Measurements from ENCODE around the gene KLK14. TPM values are rescaled to one million over a fixed set of nuclear protein-coding genes. Genes with fewer than 3 reads are reported as not detected.
A peak's percentile ranks its signal among the peaks of the same experiment; 100 is the strongest.

KLK14 gene
- total RNA-seq, 2 donors from 2014 or later = not detected

DNA sequence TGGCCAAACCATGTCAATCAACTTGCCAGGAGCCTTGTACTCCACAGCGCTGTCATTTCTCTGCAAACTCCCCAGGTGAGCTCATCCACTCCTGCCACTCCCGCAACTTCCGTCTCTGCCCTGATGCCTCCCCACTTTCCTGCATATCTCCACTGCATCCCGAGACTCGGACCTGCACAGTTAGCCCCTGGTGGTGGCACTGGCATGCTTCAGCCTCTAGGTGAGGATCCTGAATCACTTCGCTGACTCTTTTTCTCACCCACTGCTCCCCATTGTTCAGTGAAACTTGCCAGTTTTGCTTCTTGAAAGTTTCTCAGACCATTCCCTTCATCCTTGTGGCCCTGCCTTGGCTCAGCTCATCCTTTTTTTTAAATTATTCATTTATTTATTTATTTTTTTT is 28.9 kb upstream of the KLK14 start:
- DNase-seq (ENCODE audit: low spot score) = peak; percentile 43
- intact Hi-C loops (cut with DNase I) = no loop called here

DNA sequence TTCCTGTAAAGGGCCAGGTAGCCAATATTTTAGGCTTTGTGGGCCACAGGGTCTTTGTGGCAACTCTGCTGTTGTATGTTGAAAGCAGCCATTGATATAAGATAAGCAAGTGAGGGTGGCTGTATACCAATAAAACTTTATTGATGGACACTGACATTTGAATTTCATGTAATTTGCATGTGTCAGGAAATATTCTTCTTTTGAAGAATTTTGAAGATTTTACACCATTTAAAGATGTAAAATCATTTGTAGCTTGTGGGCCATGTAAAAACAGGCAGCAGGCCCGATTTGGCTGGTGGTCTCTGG is 27.9 kb upstream of the KLK14 start:
- intact Hi-C loops (cut with DNase I) = no loop called here
- DNase-seq (ENCODE audit: low spot score) = peak; percentile 36

DNA sequence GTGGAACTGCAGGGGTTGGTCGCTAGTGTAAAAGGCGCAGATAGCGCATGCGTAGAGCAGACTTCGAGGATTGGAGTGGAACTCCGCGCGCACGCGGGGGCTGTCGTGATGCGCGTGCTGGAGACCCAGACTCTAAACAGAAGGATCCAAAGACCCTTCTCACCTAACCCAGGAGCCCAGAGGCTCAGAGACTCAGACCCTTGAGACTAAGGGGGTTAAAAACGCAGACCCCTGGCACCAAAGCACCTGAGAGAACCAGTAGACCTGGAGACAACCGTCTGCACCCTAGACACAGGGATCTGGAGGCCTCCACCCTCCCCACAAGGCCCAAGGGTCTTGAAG is 26.1 kb upstream of the KLK14 start:
- no peak for DNase-seq (ENCODE audit: low spot score)
- intact Hi-C loops (cut with DNase I) = no loop called here

DNA sequence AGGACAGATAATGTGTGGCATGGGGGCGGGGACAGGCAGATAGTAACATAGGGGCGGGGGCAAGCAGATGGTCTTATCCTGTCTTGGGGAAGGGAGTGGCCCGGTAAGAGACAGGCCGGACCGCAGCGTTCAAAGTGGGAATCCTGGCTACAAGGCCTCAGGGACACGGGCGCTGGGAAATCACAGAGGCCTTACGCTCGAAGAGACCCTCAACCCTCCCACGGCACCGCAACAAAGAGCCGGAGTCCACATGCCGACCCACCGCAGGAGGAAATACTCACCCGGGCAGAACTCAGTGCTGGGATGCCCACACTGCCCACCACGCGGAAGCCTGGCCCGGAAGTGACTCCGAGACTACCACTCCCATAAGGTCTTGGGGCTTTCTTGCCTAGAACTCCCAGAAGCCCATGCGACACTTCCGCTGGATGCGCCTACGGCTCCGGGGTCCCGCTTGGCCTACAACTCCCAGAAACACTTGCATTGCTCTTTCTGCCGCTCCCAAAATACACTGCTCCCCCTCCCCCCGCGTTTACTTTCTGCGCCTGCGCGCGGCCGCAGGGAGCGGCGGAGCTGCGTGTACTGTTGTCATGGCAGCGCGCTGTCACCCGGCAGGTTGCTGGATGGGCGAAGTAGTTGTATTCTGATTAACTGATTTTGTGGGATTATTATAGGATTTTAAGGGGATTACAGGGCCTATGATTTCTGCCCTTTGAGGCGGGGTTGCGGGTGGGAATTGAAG is 25.5 kb upstream of the KLK14 start, which contains the start of gene CTU1:
Gene CTU1, minus strand, starts transcription at position 344 of the 739 bp plus-strand sequence. CDS start 3,840 bp downstream, outside the sequence.
- DNase-seq (ENCODE audit: low spot score) = peak; percentile 99
- intact Hi-C loops (cut with DNase I) = no loop called here

DNA sequence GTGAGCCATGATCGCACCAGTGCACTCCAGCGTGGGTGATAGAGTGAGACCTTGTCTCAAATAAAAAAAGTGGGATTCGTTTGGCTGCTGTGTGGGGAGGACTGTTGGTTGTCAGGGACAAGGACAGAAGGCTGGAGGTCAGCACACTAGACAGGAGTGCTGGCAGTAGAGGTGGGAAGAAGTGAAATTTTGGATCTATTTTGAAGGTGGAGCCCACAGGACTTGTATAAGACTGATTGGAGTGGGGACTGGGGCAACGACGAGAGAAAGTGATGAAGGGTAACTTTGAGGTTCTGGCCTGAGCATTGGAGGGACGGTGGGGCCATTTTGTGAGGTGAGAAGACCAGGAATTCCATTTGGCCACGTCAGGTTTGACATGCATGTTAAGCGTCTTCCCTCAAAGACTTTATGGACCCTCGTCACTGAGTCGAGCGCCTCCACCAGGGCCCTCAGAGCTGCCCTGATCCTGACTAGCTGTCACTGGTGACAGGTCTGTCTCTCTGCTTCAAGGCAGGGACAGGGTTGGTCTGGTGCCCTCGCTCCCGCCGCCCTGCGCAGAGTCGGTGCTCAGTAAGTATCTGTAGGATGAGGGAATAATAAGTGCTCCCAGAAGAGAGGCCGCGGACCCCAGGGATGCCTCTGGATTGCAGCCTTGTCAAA is 24.8 kb upstream of the KLK14 start:
- intact Hi-C loops (cut with DNase I) = no loop called here
- DNase-seq (ENCODE audit: low spot score) = no peak

DNA sequence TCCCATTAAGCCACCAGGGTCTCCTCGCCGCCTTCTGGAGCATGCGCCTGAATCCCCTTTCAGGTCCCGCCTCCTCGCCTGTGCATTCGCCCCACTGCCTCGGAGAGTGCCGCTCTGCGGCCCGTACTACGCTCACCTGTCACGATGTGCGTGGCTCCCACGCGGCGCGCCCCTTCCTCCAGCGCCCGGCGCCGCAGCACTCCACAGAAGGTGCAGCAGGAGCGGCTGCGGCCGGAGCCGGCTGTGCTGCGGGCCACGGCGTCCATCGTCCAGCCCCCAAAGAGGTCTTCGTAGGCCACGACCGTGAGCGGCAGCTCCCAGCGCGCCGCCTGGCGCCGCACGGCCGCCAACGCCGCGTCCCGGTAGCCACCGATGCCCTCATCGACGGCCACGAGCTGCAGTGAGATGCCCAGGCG is 21.2 kb upstream of the KLK14 start:
- intact Hi-C loops (cut with DNase I) = no loop called here
- DNase-seq (ENCODE audit: low spot score) = no peak

DNA sequence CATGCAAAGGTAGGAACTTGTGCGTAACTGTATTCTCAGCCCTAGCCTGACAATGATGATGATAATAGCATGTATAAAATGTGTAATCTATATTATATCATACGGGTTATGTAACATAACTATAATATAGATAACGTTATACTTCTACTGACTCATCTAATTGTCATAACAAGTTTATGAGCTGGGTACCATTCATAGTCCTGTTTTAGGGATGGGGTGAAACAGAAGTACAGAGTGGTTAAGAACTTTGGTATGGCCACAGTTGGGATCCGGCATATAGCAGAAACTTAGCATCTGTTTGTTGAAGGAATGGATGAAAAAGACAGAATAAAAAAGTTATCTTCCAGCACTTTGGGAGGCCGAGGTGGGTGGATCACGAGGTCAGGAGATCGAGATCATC is 20.3 kb upstream of the KLK14 start:
- intact Hi-C loops (cut with DNase I) = no loop called here
- no peak for DNase-seq (ENCODE audit: low spot score)

DNA sequence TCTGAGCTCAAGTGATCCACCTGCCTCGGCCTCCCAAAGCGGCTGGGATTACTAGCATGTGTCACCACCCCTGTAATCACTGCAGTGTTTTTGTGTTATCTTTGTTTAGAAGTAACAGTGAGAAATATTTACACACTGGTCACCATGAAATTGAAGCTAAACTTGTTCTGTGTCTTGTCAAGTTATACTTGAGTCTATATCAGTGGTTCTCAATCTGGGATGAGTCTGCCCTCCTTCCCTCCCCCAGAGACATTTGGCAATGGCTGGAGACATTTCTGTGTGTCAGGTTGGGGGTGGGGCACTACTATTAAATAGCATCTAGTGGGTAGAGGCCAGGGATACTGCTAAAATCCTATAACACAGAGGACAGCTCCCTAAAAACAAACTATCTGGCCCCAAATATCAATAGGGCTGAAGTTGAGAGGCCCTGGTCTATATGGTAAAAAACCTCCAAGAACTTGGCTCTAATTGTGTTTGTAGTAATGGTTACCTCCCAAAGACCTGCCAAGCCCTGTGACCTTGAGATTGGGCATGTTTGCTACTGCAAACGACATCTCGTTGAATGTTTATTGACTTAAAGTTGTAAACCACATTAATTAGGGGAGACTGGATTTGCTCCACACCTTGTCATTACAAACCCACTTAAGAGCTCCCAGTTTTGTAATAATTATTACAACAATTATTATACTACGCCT is 18.6 kb upstream of the KLK14 start:
- intact Hi-C loops (cut with DNase I) = no loop called here

DNA sequence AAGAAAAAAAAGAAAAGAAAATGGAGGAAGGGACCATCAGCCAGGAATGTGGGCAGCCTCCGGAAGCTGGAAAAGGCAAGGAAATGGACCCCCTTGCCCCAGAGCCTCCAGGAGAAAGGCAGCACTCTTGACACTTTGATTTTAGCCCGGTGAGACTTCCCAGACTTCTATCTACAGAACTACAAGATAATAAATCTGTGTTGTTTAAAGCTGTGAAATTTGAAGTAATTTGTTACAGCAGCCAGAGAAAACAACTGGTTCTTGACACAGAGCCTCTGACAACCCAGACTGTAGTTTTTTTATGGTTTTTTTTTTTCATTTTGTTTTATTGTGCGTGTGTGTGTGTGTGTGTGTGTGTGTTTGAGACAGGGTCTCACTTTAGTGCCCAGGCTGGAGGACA is 17.9 kb upstream of the KLK14 start:
- intact Hi-C loops (cut with DNase I) = no loop called here
- DNase-seq (ENCODE audit: low spot score) = no peak

More for the DNA sequence above, 18.6 kb upstream of the KLK14 start:
- no peak for DNase-seq (ENCODE audit: low spot score)

DNA sequence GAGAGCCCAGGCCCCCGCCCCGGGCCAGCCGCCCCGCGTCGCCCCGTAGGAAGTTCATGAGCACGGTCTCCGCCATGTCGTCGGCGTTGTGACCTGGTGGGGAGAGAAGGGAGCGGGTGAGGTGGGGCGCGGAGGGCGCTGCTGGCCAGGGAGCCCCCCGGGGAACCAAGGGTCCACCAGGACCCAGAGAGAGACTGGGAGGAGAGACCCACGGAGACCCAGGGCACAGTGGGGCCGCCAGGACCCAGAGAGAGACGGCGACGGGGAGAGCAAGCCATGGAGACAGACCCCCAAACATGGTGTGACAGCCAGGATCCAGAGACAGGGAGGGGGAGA is 16.3 kb upstream of the KLK14 start:
- DNase-seq (ENCODE audit: low spot score) = no peak
- intact Hi-C loops (cut with DNase I) = no loop called here

DNA sequence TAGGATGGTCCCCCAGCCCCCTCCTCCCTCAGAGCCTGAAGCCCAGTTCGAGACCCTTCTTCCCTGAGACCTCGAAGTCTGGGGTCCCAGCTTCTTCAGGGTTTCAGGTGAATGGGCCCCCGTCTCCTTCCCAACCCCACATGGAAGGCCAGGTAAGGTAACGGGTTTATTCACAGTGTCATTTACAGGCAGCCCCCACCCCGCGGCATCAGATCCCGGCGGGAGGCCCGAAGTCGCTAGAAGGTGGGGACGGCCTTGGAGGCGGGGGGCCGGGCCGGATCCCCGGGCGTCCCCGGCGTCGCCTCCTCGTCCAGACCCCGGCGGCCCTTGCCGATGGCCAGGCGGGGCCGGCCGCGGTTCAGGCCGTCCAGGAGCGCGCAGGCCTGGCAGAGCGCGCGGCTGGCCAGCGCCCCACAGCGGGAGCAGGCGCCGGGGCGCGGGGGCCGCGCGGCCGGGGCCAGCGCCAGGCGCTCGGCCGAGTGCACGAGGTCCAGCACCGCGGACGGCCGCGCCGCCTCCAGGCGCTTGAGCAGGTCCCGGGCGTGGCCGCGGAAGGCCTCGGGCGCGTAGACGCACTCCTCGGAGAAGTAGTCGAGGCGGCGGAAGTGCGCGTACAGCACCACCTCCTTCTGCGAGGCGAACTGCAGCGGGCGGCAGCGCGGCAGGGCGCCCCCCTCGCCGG is 15.8 kb upstream of the KLK14 start:
- DNase-seq (ENCODE audit: low spot score) = peak; percentile 92
- intact Hi-C loops (cut with DNase I) = no loop called here

DNA sequence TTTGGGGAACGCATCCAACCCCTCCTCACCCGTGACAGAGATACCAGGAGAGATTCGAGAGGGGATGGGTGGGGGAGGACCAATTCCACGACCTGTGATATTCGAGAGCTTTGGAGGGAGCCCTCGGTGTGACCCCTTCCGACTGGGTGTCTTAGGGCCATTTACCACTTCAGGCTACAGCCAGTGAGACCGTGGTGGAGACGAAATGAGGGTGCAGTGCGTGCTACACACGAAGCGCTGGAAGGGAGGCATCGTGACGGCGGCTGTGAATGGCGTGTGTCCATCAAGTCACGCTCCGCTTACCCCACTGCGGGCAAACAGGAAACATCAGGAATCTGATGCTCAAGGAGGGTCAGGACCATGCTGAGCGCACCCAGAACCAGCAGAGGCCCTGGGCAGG is 15.1 kb upstream of the KLK14 start:
- intact Hi-C loops (cut with DNase I) = no loop called here
- peak; percentile 66 for DNase-seq (ENCODE audit: low spot score)

DNA sequence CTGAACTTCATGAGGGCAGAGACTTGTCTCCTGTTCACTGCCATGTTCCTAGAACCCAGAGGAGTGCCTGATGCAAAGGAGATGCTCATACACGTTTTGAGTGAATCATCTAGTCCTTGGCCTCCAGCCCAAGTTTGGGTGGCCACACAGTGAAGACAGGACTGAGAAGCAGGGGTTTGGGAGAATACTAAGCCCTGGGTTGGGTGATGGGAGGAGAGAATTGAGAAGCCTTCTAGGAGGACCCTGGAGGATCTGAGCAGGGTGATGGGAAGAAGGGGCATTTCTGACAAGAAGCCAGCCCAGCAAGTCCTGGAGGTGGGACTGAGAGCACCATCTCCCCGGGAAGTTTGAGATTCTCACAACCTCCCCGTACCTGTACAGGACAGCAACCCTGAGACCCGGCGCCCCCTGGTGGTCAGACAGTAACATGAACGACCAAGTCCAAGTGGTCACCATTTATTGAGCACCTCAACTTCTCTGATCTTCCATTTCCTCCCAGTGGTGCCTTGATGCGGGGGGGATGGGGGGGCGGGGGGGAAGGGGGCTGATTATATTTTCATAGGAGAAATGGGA is 14.6 kb upstream of the KLK14 start:
- DNase-seq (ENCODE audit: low spot score) = peak; percentile 89
- intact Hi-C loops (cut with DNase I) = no loop called here

DNA sequence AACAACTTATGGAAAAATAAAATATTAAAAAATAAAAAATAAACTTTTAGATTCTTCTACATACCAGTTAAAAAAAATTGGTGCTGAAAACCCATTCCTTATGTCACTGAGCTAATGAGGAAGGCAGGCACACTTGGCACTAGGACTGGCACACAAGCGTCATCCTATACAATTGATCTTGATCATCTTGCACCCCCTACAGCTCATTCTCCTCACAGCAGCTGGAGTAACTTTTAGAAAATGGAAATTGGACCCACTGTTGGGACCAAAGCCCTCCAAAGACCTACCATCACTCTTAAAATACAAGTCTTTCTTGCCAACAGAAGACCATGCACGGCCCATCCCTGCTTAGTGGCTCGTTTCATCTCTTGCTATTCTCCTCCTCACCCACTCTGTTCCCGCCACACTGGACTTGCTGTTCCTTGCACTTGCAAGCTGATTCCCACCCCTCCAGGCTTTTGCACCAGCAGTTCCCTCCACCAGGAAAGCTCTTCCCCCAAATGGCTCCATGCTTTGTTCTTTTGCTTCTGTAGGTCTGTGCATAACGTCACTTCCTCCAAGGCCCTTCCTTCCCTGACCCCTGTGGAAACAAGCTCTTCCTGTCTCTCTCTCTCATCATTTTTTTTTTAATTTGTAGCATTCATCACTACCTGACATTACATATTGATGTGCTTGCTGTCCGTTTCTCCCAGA is 13.9 kb upstream of the KLK14 start:
- peak; percentile 56 for DNase-seq (ENCODE audit: low spot score)
- intact Hi-C loops (cut with DNase I) = no loop called here

DNA sequence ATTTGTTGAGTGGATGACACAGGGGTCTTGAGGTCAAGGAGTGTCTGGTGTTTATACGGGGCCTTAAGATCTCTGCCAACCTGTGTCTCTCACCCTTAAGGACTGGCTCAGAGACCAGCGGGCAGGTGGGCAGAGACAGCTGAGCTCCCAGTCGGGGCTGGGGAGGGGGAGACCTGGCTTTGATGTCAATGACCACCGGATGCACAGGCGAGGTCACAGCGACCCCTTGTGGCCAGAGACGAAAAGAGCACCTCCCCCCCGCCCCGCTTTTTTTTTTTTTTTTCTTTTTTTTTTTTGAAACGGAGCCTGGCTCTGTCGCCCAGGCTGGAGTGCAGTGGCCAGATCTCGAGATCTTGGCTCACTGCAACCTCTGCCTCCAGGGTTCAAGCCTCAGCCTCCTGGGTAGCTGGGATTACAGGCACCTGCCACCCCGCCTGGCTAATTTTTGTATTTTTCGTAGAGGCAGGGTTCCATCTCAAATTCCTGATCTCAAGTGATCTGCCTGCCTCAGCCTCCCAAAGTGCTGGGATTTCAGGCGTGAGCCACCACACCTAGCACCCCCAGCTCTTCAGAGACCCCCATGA is 12.1 kb upstream of the KLK14 start:
- intact Hi-C loops (cut with DNase I) = no loop called here
- peak; percentile 76 for DNase-seq (ENCODE audit: low spot score)

DNA sequence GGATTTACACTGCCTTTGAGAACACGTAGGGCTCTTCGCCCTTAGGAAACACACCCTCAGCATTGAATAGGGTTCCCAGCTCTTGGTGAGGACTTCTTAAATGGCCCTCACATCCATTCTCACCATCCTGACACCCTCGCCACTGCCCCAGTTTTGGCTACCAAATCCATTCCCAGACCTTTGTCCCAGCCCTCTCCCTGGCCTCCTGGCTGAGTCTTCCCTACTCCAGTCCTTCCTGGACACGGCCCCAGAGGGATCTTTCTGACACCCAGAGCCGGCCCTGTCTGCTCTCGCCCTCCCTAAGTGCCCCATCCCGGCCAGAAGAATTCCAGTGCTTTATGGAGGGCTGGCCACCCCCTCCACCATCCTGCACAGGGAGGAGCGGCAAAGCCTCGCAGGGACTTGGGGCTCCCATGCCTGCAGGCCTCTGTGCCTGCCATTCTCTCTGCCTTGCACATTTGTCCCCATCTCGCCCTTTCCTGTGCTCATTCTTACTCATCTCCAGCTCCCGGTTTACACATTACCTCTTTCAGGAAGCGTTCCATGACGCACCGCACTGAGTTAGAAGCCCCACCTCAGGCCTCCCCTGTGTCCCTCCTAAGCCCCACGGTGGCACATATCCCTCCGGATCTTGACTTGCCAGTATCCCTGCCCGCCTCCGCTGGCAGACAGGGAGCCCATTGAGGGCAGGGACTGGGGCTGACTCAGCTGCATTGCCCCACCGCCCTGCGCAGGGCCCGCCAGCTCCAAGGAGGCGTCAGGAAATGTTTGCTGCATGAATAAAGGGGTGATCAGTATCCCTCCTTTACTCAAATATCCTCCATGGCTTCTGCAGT is 11.0 kb upstream of the KLK14 start:
- intact Hi-C loops (cut with DNase I) = no loop called here
- DNase-seq (ENCODE audit: low spot score) = peak; percentile 72

DNA sequence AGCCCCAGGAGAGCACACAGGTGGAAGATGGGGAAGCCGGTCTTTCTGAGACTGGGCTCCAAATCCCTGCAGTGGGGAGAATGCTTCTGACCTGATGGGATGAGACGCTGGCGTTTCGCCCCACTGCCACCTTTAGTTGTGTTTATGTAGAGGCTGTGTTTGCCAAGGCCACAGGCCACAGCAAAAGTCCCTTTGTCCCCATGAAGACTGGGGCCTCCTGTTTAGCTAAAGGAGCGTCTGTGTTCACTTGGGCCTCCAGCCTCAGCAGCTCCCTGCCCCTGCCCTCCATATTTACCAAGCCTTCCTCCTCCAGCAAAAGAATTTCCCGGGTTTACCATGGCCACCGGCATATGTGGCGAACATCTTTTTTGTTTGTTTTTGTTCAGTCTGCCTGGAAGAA is 10.4 kb upstream of the KLK14 start:
- DNase-seq (ENCODE audit: low spot score) = peak; percentile 41
- intact Hi-C loops (cut with DNase I) = no loop called here

Data from posterior vena cava (tissue), 2 donors.